Right lobe of liver (tissue), 6 donors: ENCODE results near the gene ADCY1. TPM values are rescaled to one million over a fixed set of nuclear protein-coding genes. Genes with fewer than 3 reads are reported as not detected.
"Not testable (repeated sequence)": the region's sequence is repeated elsewhere in the genome, so short reads cannot be mapped to it uniquely, and the experiment has no call there.

Experiments used
- ATAC-seq, 4 donors: fragments of 200-7000 bp; cut with Tn5 transposase; one replicate each; pipeline ENCODE4 v1.9.1; 2020; ENCODE audit warnings: mild to moderate bottlenecking in 4 of 4, moderate library complexity in 4 of 4
- DNase-seq, 3 donors: peaks; one replicate each; pipeline ENCODE4 v3.0.0-alpha.2; 2020
- H3K27ac ChIP-seq, 3 donors: fragments of 200-600 bp; one replicate each; pipeline ENCODE4 v1.8.0; 2022
- H3K27me3 ChIP-seq, 2 donors: fragments of 200-600 bp; one replicate each; pipeline ENCODE4 v1.8.0; 2022
- H3K36me3 ChIP-seq, 4 donors: fragments of 200-600 bp; sonication (generic) in 1 of 4; one replicate each; pipeline versions ENCODE4 v1.5.1 to v1.8.0; 2017 to 2022; ENCODE audit warnings: control low read depth in 1 of 4
- H3K4me1 ChIP-seq, 4 donors: fragments of 200-600 bp; sonication (generic) in 1 of 4; one replicate each; pipeline versions ENCODE4 v1.5.1 to v1.8.0; 2017 to 2022; ENCODE audit warnings: control low read depth in 1 of 4
- H3K4me3 ChIP-seq, 3 donors: fragments of 200-600 bp; one replicate each; pipeline ENCODE4 v1.8.0; 2022
- H3K9me3 ChIP-seq, 4 donors: fragments of 200-600 bp; sonication (generic) in 1 of 4; one replicate each; pipeline versions ENCODE4 v1.5.1 to v1.8.0; 2017 to 2022; ENCODE audit warnings: control low read depth in 1 of 4
- POLR2A ChIP-seq: fragments of 450-650 bp; IDR thresholded peaks from one replicate; pipeline ENCODE4 v1.6.1; 2017; ENCODE audit warnings: antibody characterized with exemption, mild to moderate bottlenecking
- WGBS: methylation state at CpG from one replicate; pipeline ENCODE4 v1.1.6; 2018; ENCODE audit warnings: low coverage, low lambda C conversion rate; ENCODE audit not compliant: insufficient coverage; ENCODE audit errors: missing lambda C conversion rate; 5-methylcytosine and 5-hydroxymethylcytosine counted together
- intact Hi-C, 2 donors: fragments of 100-400 bp; cut with DNase I; formaldehyde crosslinking; loops; one replicate each; pipeline versions ENCODE4 v1.11.2 to v1.14.1; 2022
- total RNA-seq, 6 experiments: library from RNA; depleted of rRNA in 2 of 6; stranded (reverse); fragments of >200 nt in 2 of 6; fragmentation: NEBNext Ultra II Directional in 3 of 6; extraction: Animal tissue kit (Norgen Biotek cat#: 25700) in 3 of 6; gene quantifications; one replicate each; pipeline versions ENCODE4 v1.1.0 to v1.2.4, GENCODE V29; 2016 to 2023
- TF ChIP-seq, protein P1 (sequence below), 4 donors: fragments of 200-600 bp in 3 of 4; fragments of 450-650 bp in 1 of 4; IDR thresholded peaks; one replicate each; pipeline versions ENCODE4 v1.5.1 to v1.8.0; 2016 to 2022; ENCODE audit warnings: antibody characterized with exemption in 4 of 4, mild to moderate bottlenecking in 2 of 4
- donor health status: DM: no; HTN: yes; CAD: no.
- donor health status: DM: no; HTN: no; CAD: no.
- donor health status: DM: no; HTN: no; CAD: no.
- donor health status: DM: no; HTN: yes; CAD: no.
- donor health status: DM: no; HTN: yes; CAD: no.

ADCY1 gene
- total RNA-seq, 6 experiments from 2014 or later = 7.2 to 17.6 (median 9.3) TPM

- Histone ChIP-seq H3K4me1 (no peaks in the 10 kb centered on the region), H3K27ac (no peak overlapping the region), H3K9me3 (no peaks in the 10 kb centered on the region), H3K4me3 (no peak overlapping the region), H3K27me3 (no peaks in the 10 kb centered on the region), H3K36me3 (peaks cover 0 to 21% (median 4%) of the 10 kb centered on the region in 4 donors)
- ATAC-seq (peak in 1 of 4 donors; percentile 40), DNase-seq (no peak)
- intact Hi-C loops = no loop called here
- WGBS = 100% methylated on average over 5 of the region's 29 CpGs
- no peak for TF ChIP-seq POLR2A
- TF ChIP-seq, protein P1, sequence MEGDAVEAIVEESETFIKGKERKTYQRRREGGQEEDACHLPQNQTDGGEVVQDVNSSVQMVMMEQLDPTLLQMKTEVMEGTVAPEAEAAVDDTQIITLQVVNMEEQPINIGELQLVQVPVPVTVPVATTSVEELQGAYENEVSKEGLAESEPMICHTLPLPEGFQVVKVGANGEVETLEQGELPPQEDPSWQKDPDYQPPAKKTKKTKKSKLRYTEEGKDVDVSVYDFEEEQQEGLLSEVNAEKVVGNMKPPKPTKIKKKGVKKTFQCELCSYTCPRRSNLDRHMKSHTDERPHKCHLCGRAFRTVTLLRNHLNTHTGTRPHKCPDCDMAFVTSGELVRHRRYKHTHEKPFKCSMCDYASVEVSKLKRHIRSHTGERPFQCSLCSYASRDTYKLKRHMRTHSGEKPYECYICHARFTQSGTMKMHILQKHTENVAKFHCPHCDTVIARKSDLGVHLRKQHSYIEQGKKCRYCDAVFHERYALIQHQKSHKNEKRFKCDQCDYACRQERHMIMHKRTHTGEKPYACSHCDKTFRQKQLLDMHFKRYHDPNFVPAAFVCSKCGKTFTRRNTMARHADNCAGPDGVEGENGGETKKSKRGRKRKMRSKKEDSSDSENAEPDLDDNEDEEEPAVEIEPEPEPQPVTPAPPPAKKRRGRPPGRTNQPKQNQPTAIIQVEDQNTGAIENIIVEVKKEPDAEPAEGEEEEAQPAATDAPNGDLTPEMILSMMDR (IDR thresholded peaks at IDR 0.05) = no peak
Observed at GRCh38 chr7:45726883-45727282, 152.7 kb downstream of the ADCY1 start.

- intact Hi-C loops, H3K27ac ChIP-seq, H3K9me3 ChIP-seq, DNase-seq, H3K27me3 ChIP-seq, H3K4me3 ChIP-seq, H3K4me1 ChIP-seq, ATAC-seq: not testable (repeated sequence)
- WGBS = 82% methylated on average over 5 of the region's 5 CpGs
- H3K36me3 ChIP-seq = peaks cover 0 to 15% (median 2%) of the 10 kb centered on the region in 4 donors
Observed at GRCh38 chr7:45731692-45732443, 157.7 kb downstream of the ADCY1 start.

GRCh38 chr7:45738920-45739319, 164.8 kb downstream of the ADCY1 start:
- H3K27me3 ChIP-seq, H3K9me3 ChIP-seq, ATAC-seq, DNase-seq, H3K4me1 ChIP-seq, H3K27ac ChIP-seq, H3K36me3 ChIP-seq, H3K4me3 ChIP-seq, intact Hi-C loops: not testable (repeated sequence)
- WGBS = 100% methylated on average over 9 of the region's 9 CpGs

DNA sequence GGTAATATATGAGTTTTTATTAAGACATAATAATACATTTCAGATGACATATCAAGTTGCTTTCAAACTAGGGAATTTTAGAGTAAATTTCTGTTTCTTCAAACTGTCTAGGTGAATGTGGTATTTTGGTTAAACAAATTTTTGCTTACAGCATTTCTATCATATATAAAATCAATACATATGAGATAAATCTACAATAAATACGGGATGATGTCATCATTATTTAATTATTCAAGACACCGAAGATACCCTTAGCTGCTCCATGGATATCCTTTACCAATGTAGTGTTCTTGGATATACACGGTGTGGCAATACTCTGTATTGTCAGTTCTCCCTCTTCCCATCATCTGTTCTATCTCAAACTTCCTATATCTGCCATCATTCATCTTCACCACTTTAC, 166.4 kb downstream of the ADCY1 start:
- H3K4me1 ChIP-seq, H3K9me3 ChIP-seq, H3K36me3 ChIP-seq, H3K4me3 ChIP-seq, H3K27ac ChIP-seq, DNase-seq, H3K27me3 ChIP-seq, intact Hi-C loops, ATAC-seq: not testable (repeated sequence)
- 100% methylated on average over 3 of the region's 3 CpGs for WGBS

- ATAC-seq = peak; percentile 54 to 64 (median 58)
- H3K4me3 ChIP-seq, H3K27ac ChIP-seq, H3K4me1 ChIP-seq, intact Hi-C loops, DNase-seq, H3K9me3 ChIP-seq, H3K27me3 ChIP-seq: not testable (repeated sequence)
- H3K36me3 ChIP-seq = peaks cover 0 to 15% (median 3%) of the 10 kb centered on the region in 4 donors
- TF ChIP-seq, protein P1 (IDR thresholded peaks at IDR 0.05) = peak; percentile 26 to 41 (median 30)
Observed at GRCh38 chr7:45748976-45749375, 174.8 kb downstream of the ADCY1 start.

DNA sequence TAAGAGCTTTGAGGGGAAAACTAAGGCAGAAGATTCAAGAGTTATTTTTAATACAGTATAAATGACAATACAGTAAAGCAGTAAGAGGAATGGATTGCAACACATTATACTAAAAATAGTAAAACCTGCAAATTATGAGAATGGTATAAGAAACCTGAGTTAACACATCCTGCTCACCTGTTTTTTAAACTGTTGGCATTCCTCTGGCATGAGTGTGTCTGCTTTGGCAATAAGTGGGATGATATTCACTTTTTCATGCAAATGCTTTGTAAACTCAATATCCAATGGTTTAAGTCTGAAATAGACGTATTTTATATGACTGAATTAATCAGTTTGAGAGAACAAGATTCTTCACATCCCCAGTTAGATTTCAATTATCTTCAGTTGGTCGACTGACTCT, 177.2 kb downstream of the ADCY1 start:
- H3K9me3 ChIP-seq, intact Hi-C loops, DNase-seq, H3K4me1 ChIP-seq, H3K27ac ChIP-seq, H3K4me3 ChIP-seq, H3K27me3 ChIP-seq, ATAC-seq: not testable (repeated sequence)
- WGBS = 83% methylated on average over 2 of the region's 2 CpGs
- H3K36me3 ChIP-seq = peaks cover 0 to 11% (median 3%) of the 10 kb centered on the region in 4 donors

DNA sequence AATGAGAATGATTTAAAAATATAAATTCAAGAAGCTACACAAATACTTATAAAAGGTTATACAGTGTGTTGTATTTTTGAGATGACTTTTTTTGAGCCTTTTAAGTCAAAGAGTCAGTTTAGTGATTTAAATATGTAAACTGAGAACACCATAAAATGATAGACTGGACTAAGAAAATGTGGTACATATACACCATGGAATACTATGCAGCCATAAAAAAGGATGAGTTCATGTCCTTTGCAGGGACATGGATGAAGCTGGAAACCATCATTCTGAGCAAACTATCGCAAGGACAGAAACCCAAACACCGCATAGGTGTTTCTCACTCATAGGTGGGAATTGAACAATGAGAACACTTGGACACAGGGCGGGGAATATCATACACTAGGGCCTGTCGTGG, 182.2 kb downstream of the ADCY1 start:
- DNase-seq, intact Hi-C loops, H3K9me3 ChIP-seq, ATAC-seq, H3K4me1 ChIP-seq, H3K36me3 ChIP-seq, H3K4me3 ChIP-seq, H3K27me3 ChIP-seq, H3K27ac ChIP-seq: not testable (repeated sequence)
- 93% methylated on average over 4 of the region's 4 CpGs for WGBS
